BJ (cell line): ENCODE results near the gene MARCO. TPM values are rescaled to one million over a fixed set of nuclear protein-coding genes. Genes with fewer than 3 reads are reported as not detected.
"Not testable (repeated sequence)": the region's sequence is repeated elsewhere in the genome, so short reads cannot be mapped to it uniquely, and the experiment has no call there.

ENCODE experiments used
- CTCF ChIA-PET: fragments of 350-600 bp; formaldehyde crosslinking; extraction: SDS; loops from one replicate; lab custom pipeline; 2021; ENCODE audit warnings: antibody characterized with exemption, inconsistent platforms; lab: Yijun Ruan, JAX
- POLR2A ChIA-PET: fragments of 300-600 bp; sonication (Branson Sonifier 250); formaldehyde crosslinking; extraction: SDS; loops from one replicate; lab custom pipeline; 2021; ENCODE audit warnings: antibody characterized with exemption; lab: Charles Lee
- DNase-seq: peaks from one replicate; pipeline ENCODE4 v3.0.0-alpha.2; 2011; ENCODE audit warnings: low read depth
- H3K27me3 ChIP-seq: 2 replicates; pipeline ENCODE4 v1.6.0; 2011; ENCODE audit warnings: low read length; ENCODE audit not compliant: control insufficient read depth, insufficient read depth
- H3K36me3 ChIP-seq: 2 replicates; pipeline ENCODE4 v1.5.1; 2011; ENCODE audit warnings: low read length; ENCODE audit not compliant: control insufficient read depth, insufficient read depth
- H3K4me3 ChIP-seq: 2 replicates; pipeline ENCODE4 v1.5.1; 2011; ENCODE audit warnings: low read depth, mild to moderate bottlenecking, control low read depth, low read length
- polyA plus RNA-seq: library from polyadenylated mRNA; depleted of rRNA; stranded (reverse); fragments of >200 nt; gene quantifications from 2 replicates; pipeline ENCODE4 v1.2.3, GENCODE V29; 2011
- TF ChIP-seq, protein P1 (sequence below): IDR thresholded peaks from 2 replicates; pipeline ENCODE4 v1.5.1; 2011; ENCODE audit warnings: low read depth, mild to moderate bottlenecking, control low read depth, inconsistent platforms, low read length, moderate library complexity; ENCODE audit not compliant: insufficient read depth

The MARCO gene
- polyA plus RNA-seq, 1 experiment = not detected

- CTCF ChIA-PET = no interaction called here
- DNase-seq = no peak
- Histone ChIP-seq H3K4me3 (no peak overlapping the region), H3K36me3 (no peaks in the 10 kb centered on the region), H3K27me3 (no peaks in the 10 kb centered on the region)
- TF ChIP-seq, protein P1, sequence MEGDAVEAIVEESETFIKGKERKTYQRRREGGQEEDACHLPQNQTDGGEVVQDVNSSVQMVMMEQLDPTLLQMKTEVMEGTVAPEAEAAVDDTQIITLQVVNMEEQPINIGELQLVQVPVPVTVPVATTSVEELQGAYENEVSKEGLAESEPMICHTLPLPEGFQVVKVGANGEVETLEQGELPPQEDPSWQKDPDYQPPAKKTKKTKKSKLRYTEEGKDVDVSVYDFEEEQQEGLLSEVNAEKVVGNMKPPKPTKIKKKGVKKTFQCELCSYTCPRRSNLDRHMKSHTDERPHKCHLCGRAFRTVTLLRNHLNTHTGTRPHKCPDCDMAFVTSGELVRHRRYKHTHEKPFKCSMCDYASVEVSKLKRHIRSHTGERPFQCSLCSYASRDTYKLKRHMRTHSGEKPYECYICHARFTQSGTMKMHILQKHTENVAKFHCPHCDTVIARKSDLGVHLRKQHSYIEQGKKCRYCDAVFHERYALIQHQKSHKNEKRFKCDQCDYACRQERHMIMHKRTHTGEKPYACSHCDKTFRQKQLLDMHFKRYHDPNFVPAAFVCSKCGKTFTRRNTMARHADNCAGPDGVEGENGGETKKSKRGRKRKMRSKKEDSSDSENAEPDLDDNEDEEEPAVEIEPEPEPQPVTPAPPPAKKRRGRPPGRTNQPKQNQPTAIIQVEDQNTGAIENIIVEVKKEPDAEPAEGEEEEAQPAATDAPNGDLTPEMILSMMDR = no peak
- POLR2A ChIA-PET = no interaction called here
These were observed 52.2 kb downstream of the MARCO start for GRCh38 chr2:118994172-118994700.

DNA sequence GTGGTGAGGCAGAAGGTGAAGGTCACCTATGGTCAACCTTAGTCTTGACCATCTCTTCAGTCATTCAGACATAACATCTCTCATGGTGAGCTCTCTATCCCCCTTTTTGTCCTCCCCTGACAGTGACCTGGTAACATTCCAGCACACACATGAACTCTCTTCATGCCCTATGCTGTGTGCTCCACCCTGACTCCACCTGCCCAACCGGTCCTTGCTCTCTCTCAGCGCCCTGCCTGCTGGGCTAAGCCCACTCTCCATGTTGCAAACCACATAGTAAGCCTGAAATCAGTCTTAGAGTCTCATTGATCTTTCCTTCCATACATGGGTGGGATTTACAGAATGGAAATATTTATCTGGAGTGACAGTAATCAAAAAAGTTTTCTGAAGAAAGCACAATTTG, 52.8 kb downstream of the MARCO start:
- CTCF ChIA-PET = no interaction called here
- TF ChIP-seq, protein P1 = no peak
- DNase-seq = no peak

DNA sequence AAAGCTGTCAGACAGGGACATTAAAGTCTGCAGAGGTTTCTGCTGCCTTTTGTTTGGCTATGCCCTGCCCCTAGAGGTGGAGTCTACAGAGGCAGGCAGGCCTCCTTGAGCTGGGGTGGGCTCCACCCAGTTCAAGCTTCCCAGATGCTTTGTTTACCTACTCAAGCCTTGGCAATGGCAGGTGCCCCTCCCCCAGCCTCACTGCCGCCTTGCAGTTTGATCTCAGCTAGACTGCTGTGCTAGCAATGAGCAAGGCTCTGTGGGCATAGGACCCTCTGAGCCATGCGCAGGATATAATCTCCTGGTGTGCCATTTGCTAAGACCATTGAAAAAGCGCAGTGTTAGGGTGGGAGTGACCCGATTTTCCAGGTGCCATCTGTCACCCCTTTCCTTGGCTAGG, 61.9 kb downstream of the MARCO start:
- H3K4me3 ChIP-seq, POLR2A ChIA-PET, H3K36me3 ChIP-seq, H3K27me3 ChIP-seq, DNase-seq: not testable (repeated sequence)
- CTCF ChIA-PET = interaction anchor here (2.1 kb wide), 1 partner anchor 122 kb away, joined by 6 read pairs; no protein-coding TSS in a partner anchor

More for the DNA sequence above, 52.8 kb downstream of the MARCO start:
- POLR2A ChIA-PET = no interaction called here
- Histone ChIP-seq H3K36me3 (no peaks in the 10 kb centered on the region), H3K27me3 (no peaks in the 10 kb centered on the region), H3K4me3 (no peak overlapping the region)

DNA sequence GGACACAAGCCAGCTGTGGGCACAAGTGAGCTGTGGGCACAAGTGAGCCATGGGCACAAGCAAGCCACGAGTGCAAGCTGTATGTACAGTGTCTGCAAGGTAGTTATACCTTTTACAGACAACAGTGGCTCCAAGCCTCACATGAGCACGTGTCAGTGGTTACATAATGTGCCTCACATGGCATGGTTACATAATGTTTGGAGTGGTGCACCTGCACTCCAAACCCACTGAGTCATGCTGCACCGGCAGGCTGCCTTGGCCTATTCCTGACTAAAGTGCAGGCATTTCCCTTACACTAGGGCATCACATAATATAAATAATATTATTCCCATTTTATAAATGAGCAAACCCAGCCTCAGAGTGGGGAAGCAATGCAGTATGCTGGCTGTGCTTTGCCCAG, 62.6 kb downstream of the MARCO start:
- no peaks in the 10 kb centered on the region for H3K27me3 ChIP-seq
- CTCF ChIA-PET = interaction anchor here (2.1 kb wide), 1 partner anchor 123 kb away, joined by 6 read pairs; no protein-coding TSS in a partner anchor
- no peak overlapping the region for H3K4me3 ChIP-seq
- H3K36me3 ChIP-seq = no peaks in the 10 kb centered on the region
- no peak for DNase-seq
- POLR2A ChIA-PET = no interaction called here
- TF ChIP-seq, protein P1 = no peak

- DNase-seq = no peak
- no peaks in the 10 kb centered on the region for H3K27me3 ChIP-seq
- TF ChIP-seq, protein P1 = no peak
- POLR2A ChIA-PET = no interaction called here
- CTCF ChIA-PET = interaction anchor here (2.1 kb wide), 1 partner anchor 123 kb away, joined by 6 read pairs; no protein-coding TSS in a partner anchor
- H3K4me3 ChIP-seq = no peak overlapping the region
- no peaks in the 10 kb centered on the region for H3K36me3 ChIP-seq
These were observed 63.1 kb downstream of the MARCO start for GRCh38 chr2:119005051-119005450.

DNA sequence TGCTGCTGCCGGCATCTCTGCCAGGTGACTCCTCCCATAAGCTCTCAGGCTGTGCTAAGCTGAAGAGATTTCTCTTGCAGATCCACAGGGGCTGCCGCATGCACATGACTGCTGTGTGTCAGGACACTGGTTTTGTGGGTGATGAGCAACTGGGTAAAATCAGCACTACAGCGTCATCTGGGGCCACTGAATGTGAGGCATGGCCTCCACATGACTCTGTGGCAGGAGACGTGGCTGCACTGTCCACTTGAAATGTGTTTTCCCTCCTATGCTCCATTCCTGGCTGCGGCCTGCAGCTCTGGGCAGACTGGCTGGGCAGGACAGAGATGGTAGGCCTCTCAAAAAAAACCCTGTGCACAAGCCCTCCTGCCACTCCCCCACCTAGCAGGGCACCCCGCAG, 63.6 kb downstream of the MARCO start:
- TF ChIP-seq, protein P1 = no peak
- peaks cover 2% of the 10 kb centered on the region for H3K27me3 ChIP-seq
- no peak for DNase-seq
- ChIA-PET CTCF (interaction anchor here (2.1 kb wide), 1 partner anchor 124 kb away, joined by 6 read pairs; no protein-coding TSS in a partner anchor), POLR2A (no interaction called here)
- no peaks in the 10 kb centered on the region for H3K36me3 ChIP-seq
- H3K4me3 ChIP-seq = no peak overlapping the region
